Activated CD8-positive, alpha-beta T cell treated with anti-CD3 and anti-CD28 coated beads for 36 hours (primary cell): ENCODE results near the gene ASF1B. TPM values are rescaled to one million over a fixed set of nuclear protein-coding genes. Genes with fewer than 3 reads are reported as not detected.

Experiments used
- ATAC-seq: fragments of 200-7000 bp; cut with Tn5 transposase; one replicate; pipeline ENCODE4 v1.10.0; 2021; ENCODE audit warnings: mild to moderate bottlenecking, moderate library complexity
- CTCF ChIA-PET: fragments of 350-600 bp; sonication (Branson Sonifier 250); formaldehyde crosslinking; loops from one replicate; lab custom pipeline; 2021; ENCODE audit warnings: antibody characterized with exemption; lab: Charles Lee
- POLR2A ChIA-PET: fragments of 350-600 bp; sonication (Branson Sonifier 250); formaldehyde crosslinking; loops from one replicate; lab custom pipeline; 2021; ENCODE audit warnings: antibody characterized with exemption; lab: Charles Lee
- DNase-seq: peaks from one replicate; pipeline ENCODE4 v3.0.0-alpha.2; 2020
- H3K27ac Mint-ChIP-seq: one replicate; pipeline ENCODE4 v1.8.0; 2021; ENCODE audit warnings: mild to moderate bottlenecking, mixed read lengths
- H3K27me3 Mint-ChIP-seq: one replicate; pipeline ENCODE4 v1.8.0; 2021; ENCODE audit warnings: mixed read lengths
- H3K36me3 Mint-ChIP-seq: one replicate; pipeline ENCODE4 v1.8.0; 2021; ENCODE audit warnings: low read depth, mixed read lengths
- H3K4me1 Mint-ChIP-seq: one replicate; pipeline ENCODE4 v1.8.0; 2021; ENCODE audit warnings: low read depth, mixed read lengths
- H3K4me3 Mint-ChIP-seq: one replicate; pipeline ENCODE4 v1.8.0; 2021; ENCODE audit warnings: mild to moderate bottlenecking, moderate library complexity, mixed read lengths
- H3K9me3 Mint-ChIP-seq: one replicate; pipeline ENCODE4 v1.8.0; 2021; ENCODE audit warnings: mixed read lengths
- CTCF ChIP-seq: fragments of 200-600 bp; IDR thresholded peaks from one replicate; pipeline ENCODE4 v1.8.0; 2022; ENCODE audit warnings: antibody characterized with exemption, mild to moderate bottlenecking
- intact Hi-C: fragments of 100-400 bp; cut with micrococcal nuclease; formaldehyde crosslinking; loops from one replicate; pipeline ENCODE4 v1.10.0; 2022
- total RNA-seq, 2 experiments: library from RNA; stranded (reverse); gene quantifications; one replicate each; pipeline ENCODE4 v1.2.3, GENCODE V29; 2021

Gene ASF1B
- total RNA-seq, 2 experiments from 2014 or later, result 53.5 to 55.3 TPM

GRCh38 chr19:14073261-14073924 lies 63.0 kb downstream of the ASF1B start:
- Mint-ChIP-seq H3K27me3 (peaks cover 2% of the 10 kb centered on the region), H3K4me3 (peak overlapping the region; percentile 94), H3K27ac (peak overlapping the region; percentile 76), H3K9me3 (no peaks in the 10 kb centered on the region), H3K36me3 (no peaks in the 10 kb centered on the region), H3K4me1 (peaks cover 11% of the 10 kb centered on the region)
- TF ChIP-seq CTCF, result peak; percentile 61
- intact Hi-C loops, result no loop called here
- CTCF ChIA-PET, result interaction anchor here (0.6 to 6.4 kb wide), 25 partner anchors 8 to 265 kb away, joined by 3 to 86 read pairs (median 4); partner anchors contain the start of genes ASF1B, BRME1, CC2D1A and IL27RA
- peak; percentile 68 for ATAC-seq
- POLR2A ChIA-PET, result interaction anchor here (0.7 to 1.9 kb wide), 3 partner anchors 47 to 188 kb away, joined by 3 to 4 read pairs (median 3); no protein-coding TSS in a partner anchor
- peak; percentile 81 for DNase-seq

- H3K4me1 Mint-ChIP-seq, result peaks cover 11% of the 10 kb centered on the region
- peak within 1 kb of the TSS; percentile 76 for H3K27ac Mint-ChIP-seq
- no peak for TF ChIP-seq CTCF
- H3K4me3 Mint-ChIP-seq, result peak within 1 kb of the TSS; percentile 94
- ChIA-PET CTCF (interaction anchor here (0.6 to 6.4 kb wide), 33 partner anchors 8 to 207 kb away, joined by 3 to 86 read pairs (median 4); partner anchors contain the start of genes ASF1B, BRME1, CC2D1A and IL27RA), POLR2A (interaction anchor here (0.7 to 2.0 kb wide), 4 partner anchors 13 to 187 kb away, joined by 3 to 7 read pairs (median 4); no protein-coding TSS in a partner anchor)
- DNase-seq (peak; percentile 66), ATAC-seq (peak; percentile 27)
- peaks cover 2% of the 10 kb centered on the region for H3K27me3 Mint-ChIP-seq
- H3K9me3 Mint-ChIP-seq, result no peaks in the 10 kb centered on the region
- H3K36me3 Mint-ChIP-seq, result no peaks in the 10 kb centered on the region
- intact Hi-C loops, result no loop called here
Observed at GRCh38 chr19:14072535-14073260, 63.7 kb downstream of the ASF1B start, which contains the start of gene MISP3. Gene MISP3 (plus strand): TSS chr19:14072786. CDS start chr19:14073310, 524 bp downstream.

- TF ChIP-seq CTCF, result no peak
- Mint-ChIP-seq H3K4me1 (peaks cover 11% of the 10 kb centered on the region), H3K9me3 (no peaks in the 10 kb centered on the region), H3K4me3 (no peak overlapping the region), H3K36me3 (no peaks in the 10 kb centered on the region), H3K27ac (no peak overlapping the region), H3K27me3 (peaks cover 2% of the 10 kb centered on the region)
- no peak for DNase-seq
- ChIA-PET CTCF (interaction anchor here (1.1 to 6.4 kb wide), 14 partner anchors 11 to 278 kb away, joined by 3 to 86 read pairs (median 4); partner anchors contain the start of genes ASF1B and PALM3), POLR2A (interaction anchor here (1.2 to 2.0 kb wide), 6 partner anchors 10 to 85 kb away, joined by 3 to 7 read pairs (median 3); no protein-coding TSS in a partner anchor)
- ATAC-seq, result no peak
- intact Hi-C loops, result no loop called here
Observed at GRCh38 chr19:14070268-14071050, 65.9 kb downstream of the ASF1B start.

Other genes starting within 250 kb of the ASF1B start
- 1 to 10 TPM; 3.6 to 5.2 TPM for gene BRME1, start 230.5 kb downstream of the ASF1B start, total RNA-seq
- gene CC2D1A, start 230.4 kb downstream of the ASF1B start, total RNA-seq, result 10 to 100 TPM; 22.4 to 23.8 TPM
- not detected for gene PODNL1, start 198.2 kb downstream of the ASF1B start, total RNA-seq
- gene DCAF15, start 184.1 kb downstream of the ASF1B start, total RNA-seq, result 10 to 100 TPM; 51.3 to 51.9 TPM
- 10 to 100 TPM; 13.3 to 14.1 TPM for gene RFX1, start 130.3 kb downstream of the ASF1B start, total RNA-seq
- gene RLN3, start 108.4 kb downstream of the ASF1B start, total RNA-seq, result not detected
- gene IL27RA, start 104.8 kb downstream of the ASF1B start, total RNA-seq, result 10 to 100 TPM; 46.5 to 48.2 TPM
- gene PALM3, start 74.5 kb downstream of the ASF1B start, total RNA-seq, result not detected
- 1 to 10 TPM; 1.4 to 1.5 TPM for gene MISP3, start 63.8 kb downstream of the ASF1B start, total RNA-seq
- not detected for gene C19orf67, start 50.8 kb downstream of the ASF1B start, total RNA-seq
- gene SAMD1, start 45.8 kb downstream of the ASF1B start, total RNA-seq, result 10 to 100 TPM; 62.1 to 66.9 TPM
- 10 to 100 TPM; 61.0 to 61.5 TPM for gene PRKACA, start 18.8 kb downstream of the ASF1B start, total RNA-seq
- 10 to 100 TPM; 11.8 to 14.5 TPM for gene ADGRL1, start 69.6 kb upstream of the ASF1B start, total RNA-seq
- gene ADGRE5, start 244.9 kb upstream of the ASF1B start, total RNA-seq, result 100 to 1,000 TPM; 185 to 186 TPM